WI38 (cell line): ENCODE results near the gene RAI14.

Source experiments
- H3K4me3 ChIP-seq: 2 replicates; pipeline ENCODE4 v1.5.1; 2011; ENCODE audit warnings: low read depth, mild to moderate bottlenecking, control low read depth, low read length
- CTCF ChIP-seq: IDR thresholded peaks from 2 replicates; pipeline ENCODE4 v1.5.1; 2012; ENCODE audit warnings: low read depth, mild to moderate bottlenecking, control low read depth, low read length

Gene RAI14

GRCh38 chr5:34709861-34710673 is 53.9 kb downstream of the RAI14 start:
- H3K4me3 ChIP-seq = peak overlapping the region; percentile 24
- TF ChIP-seq CTCF = no peak

- H3K4me3 ChIP-seq = no peak overlapping the region
- TF ChIP-seq CTCF = no peak
Observed at GRCh38 chr5:34712565-34712964, 56.4 kb downstream of the RAI14 start.

- H3K4me3 ChIP-seq = no peak overlapping the region
- no peak for TF ChIP-seq CTCF
Observed at GRCh38 chr5:34715711-34716110, 59.6 kb downstream of the RAI14 start.

- no peak for TF ChIP-seq CTCF
- H3K4me3 ChIP-seq = peak overlapping the region; percentile 18; the same call in 1 of the 2 replicates
Observed at GRCh38 chr5:34716986-34717385, 60.9 kb downstream of the RAI14 start.

- peak overlapping the region; percentile 6; the same call in 1 of the 2 replicates for H3K4me3 ChIP-seq
- no peak for TF ChIP-seq CTCF
Observed at GRCh38 chr5:34717426-34718327, 61.5 kb downstream of the RAI14 start.

GRCh38 chr5:34718516-34718915 is 62.4 kb downstream of the RAI14 start:
- no peak overlapping the region for H3K4me3 ChIP-seq
- TF ChIP-seq CTCF = no peak

- H3K4me3 ChIP-seq = no peak overlapping the region
- no peak for TF ChIP-seq CTCF
Observed at GRCh38 chr5:34719029-34719428, 62.9 kb downstream of the RAI14 start.
